ENCODE data around the gene CAV1.
A peak's percentile ranks its signal among the peaks of the same experiment; 100 is the strongest.

The CAV1 gene

DNA sequence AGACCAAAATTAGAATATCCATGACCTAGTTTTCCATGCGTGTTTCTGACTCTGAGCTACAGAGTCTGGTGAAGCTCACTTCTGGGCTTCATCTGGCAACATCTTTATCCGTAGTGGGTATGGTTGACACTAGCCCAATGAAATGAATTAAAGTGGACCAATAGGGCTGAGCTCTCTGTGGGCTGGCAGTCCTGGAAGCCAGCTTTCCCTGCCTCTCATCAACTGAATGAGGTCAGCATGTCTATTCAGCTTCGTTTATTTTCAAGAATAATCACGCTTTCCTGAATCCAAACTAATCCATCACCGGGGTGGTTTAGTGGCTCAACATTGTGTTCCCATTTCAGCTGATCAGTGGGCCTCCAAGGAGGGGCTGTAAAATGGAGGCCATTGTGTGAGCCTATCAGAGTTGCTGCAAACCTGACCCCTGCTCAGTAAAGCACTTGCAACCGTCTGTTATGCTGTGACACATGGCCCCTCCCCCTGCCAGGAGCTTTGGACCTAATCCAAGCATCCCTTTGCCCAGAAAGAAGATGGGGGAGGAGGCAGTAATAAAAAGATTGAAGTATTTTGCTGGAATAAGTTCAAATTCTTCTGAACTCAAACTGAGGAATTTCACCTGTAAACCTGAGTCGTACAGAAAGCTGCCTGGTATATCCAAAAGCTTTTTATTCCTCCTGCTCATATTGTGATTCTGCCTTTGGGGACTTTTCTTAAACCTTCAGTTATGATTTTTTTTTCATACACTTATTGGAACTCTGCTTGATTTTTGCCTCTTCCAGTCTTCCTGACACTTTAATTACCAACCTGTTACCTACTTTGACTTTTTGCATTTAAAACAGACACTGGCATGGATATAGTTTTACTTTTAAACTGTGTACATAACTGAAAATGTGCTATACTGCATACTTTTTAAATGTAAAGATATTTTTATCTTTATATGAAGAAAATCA, 35.5 kb downstream of the CAV1 start:
- peak; percentile 73 to 86 for DNase-seq

GRCh38 chr7:116561697-116562483, 37.1 kb downstream of the CAV1 start:
- DNase-seq = no peak

DNA sequence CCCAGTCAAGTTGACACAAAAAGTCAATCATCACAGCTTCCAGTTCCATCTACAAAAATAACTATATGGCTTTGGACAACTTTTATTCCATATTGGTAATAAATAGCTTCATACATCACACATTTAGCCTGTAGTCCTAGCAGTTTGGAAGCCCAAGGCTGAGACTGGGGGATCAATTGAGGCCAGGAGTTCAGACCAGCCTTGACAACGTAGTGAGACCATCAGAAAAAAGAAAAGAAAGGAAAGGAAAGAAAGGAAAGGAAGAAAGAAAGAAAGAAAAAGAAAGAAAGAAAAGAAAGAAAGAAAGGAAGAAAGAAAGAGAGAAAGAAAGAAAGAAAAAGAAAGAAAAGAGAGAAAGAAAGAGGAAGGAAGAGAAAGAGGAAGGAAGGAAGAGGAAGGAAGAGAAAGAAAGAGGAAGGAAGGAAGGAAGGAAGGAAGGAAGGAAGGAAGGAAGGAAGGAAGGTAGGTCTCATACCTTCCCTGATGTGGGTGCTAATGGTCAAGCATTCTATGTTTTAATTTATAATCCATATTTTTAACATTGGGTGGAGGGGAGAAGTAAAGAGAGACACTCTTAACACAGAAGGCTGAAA, 37.8 kb downstream of the CAV1 start:
- DNase-seq = no peak

GRCh38 chr7:116565981-116566380, 41.1 kb downstream of the CAV1 start:
- DNase-seq = no peak

- no peak for DNase-seq
Measured at GRCh38 chr7:116566666-116567065, 41.8 kb downstream of the CAV1 start.

GRCh38 chr7:116569737-116570136, 44.9 kb downstream of the CAV1 start:
- DNase-seq = no peak

DNA sequence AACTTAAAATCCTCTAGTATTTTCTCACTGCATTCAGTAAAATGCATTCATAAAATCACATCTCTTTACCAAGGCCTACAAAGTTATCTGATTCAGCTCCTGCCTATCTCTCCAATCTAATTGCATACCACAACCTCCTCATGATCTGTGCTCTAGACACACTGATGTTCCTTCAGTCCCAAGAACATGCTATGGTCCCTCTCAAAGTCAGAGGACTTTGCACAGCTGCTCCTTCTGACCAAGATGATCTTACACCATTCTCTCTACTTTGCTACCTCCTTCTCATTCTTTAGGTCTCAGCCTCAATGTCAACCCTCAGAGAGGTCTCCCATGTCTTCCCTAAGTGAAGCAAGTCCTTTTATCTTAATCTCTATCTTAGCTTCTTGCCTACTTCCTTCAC, 45.5 kb downstream of the CAV1 start:
- no peak for DNase-seq

DNA sequence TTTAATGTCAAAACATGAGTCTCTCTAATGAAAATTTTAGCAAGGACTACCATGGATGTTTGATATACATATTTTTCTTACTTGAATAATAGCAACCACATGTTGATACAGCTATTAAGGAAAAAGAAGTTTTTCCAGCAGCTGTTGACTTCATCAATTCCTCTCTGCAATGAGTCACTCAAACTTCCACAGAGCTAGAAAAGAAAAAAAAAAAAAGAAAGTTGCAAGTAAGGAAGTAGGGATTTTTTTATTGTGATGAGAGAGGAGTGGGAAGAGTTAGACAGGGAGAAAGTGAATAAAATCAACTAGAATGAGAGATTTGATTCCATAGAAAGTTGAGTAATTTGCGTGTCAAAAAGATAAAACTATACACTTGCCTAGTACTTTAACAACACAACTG, 46.2 kb downstream of the CAV1 start:
- no peak for DNase-seq

GRCh38 chr7:116571552-116571951, 46.7 kb downstream of the CAV1 start:
- DNase-seq = no peak

DNA sequence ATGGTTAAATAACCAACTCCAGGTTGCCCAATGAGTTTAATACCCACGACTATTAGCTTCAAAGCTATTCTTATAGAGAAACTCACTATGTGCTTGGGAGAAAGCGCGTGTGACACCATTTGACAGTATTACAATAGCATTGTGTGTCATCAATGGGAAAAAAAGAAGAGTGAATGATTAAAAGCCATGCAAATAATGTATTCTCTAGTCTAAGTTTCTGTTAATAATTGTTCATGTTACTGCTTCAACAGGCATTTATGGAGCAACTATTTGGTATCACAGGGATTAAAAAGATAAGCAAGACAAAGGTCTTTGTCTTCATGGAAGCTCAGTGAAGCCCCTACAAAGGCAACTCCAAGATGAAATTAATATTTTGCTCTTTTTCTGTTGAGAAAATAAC, 47.2 kb downstream of the CAV1 start:
- no peak for DNase-seq

DNA sequence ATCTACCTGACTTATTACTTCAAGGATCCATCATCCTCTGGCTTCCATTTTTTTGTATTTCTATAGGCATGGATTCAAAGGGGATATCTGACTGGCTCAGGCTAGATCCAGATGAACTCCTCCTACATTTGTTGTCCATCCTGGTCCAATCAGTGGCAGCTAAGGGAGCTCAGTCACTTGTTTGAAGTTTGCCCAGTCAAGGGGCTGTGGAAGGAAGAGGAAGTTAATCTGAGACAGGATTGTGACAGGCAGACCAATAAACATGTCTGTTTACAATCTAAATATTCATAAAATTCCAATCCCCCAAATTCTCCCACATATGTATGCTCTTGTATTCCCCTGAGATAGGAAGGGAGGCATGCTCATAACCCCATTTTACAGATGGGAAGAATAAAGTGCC, 48.7 kb downstream of the CAV1 start:
- no peak for DNase-seq

DNA sequence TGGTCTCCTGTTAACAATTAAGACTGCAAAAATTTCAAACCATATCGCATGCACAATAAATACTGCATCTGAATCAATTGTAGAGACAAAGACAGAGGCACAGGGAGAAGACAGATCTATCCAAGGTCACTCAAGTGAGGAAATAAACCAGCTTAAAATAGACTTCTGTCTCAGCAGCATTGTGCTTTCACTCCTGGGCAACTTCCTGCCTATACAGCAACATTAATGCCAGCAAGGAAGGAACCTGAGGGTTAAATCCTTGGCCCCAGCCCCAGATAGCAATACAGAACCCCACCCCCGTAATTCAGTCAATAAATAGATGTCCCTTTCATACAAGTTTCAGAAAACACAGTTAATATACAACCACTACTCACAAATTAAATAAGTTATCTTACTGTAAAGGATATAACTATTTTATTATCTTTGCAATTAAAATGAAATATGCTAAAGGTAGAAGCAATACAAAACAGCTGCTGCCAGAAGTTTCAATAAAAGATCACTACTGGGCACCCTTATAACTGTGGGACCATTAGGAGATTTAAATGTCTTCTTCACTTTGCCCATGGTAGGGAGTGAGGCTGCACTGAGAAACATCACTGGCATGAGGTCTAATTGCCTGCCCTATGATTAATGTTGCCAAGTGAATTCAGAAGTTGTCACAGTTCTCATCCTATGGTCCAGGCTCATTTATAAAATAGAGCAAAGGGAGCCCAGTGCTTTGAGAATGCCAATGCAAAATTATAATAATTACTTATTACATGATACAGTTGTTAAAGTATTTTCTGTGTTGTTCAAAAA, 49.4 kb downstream of the CAV1 start:
- no peak for DNase-seq

DNA sequence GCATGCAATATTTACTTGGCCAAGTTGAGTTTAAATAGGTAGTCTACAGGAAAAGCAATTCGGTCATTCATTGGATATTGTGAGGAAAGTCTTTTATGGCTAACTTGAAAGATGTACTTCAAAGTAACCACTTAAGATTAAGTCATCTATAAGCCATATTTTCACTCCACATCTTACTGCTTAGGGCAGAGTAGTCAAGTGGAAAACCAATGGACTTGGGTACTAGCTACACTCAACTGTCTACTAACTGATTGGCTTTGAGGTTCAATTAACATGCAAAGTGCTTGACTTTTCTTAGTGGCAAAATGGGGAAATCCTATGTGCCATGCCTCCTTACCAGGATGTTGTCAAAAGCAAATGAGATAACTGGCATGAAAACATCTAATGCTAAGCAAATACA, 51.0 kb downstream of the CAV1 start:
- DNase-seq = no peak

DNA sequence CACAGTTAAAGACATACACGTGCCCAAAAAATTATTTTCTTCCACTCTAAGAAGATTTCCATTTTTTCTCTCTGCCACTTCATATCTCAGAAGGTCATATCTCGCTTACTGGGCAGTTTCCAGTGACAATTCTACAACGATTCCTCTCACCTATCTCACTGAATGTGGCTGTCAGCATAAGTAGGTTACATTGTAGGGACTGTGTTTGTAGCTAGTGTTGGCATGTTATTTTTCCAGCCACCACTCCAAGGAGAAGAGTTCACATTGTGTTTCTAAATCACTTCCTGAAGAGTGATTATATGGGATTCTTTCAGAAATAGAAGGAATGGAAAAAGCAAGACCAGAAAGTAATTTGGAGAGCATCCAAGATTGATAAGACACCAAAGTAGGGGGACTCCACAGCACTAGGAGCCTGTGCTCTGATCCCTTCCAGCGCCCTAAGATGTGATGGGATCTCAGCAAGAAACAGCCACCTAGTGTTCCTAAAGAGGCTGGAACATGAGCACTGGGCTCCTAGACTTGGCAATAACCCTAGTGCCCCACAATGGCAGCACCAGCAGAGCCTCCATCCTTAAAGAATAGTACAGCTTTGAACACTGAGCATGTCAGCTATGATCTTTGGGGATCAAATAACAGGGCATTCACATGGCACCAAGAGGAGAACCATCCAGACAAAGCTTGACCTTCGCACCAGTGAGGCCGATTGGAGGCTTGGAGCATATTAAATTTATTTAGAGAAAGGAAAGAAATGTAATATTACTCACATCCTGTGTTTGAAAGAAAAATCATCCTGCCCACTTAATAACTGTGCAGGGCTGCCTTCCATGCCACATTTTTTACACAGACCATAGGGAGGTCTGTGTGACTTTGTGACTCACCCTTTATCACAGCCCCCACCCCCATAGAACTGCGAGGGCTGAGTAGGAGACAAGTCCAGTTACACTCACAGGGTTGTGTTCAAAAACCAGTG, 51.8 kb downstream of the CAV1 start:
- no peak for DNase-seq

DNA sequence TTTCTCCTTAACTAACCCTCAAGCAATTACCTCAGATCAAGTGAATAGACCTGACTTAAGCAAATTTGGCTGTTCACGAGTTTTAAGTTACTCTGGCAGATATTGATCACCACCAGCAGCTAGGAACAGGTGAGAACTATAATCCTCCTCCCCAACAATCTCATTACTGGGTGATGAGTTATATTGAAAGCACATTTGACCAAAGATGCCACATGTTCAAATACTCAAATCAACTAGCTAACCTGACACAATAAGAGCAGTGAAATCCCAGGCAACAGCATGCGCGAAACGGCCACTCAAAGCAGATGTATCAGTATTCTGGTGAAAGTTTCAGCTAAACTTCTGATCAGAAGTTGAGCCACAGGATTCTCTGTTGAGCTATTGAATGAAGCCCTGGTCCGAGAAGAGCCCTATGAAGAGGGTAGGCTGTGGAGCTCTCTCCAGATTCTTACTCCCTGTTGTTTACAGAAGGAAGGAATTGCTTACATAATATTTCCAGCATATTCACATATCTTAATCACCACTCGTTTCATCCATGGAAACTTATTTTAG, 52.6 kb downstream of the CAV1 start:
- no peak for DNase-seq

DNA sequence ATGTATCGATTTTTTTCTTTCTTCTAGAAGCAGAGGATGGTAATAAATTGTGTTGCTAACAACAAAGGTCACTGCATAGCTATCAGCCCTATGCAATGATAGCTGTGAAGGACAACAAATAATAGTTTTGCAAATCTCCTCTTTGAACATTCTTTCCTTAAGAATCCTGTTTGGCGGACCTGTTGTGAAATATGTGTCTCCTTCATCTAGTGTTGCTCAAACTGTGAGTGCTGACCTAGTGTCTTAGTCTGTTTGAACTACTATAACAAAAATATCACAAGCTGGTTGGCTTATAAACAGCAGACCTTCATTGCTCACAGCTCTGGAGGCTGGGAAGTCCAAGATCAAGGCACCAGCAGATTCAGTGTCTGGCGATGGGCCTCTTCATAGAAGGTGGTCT, 53.7 kb downstream of the CAV1 start:
- no peak for DNase-seq

DNA sequence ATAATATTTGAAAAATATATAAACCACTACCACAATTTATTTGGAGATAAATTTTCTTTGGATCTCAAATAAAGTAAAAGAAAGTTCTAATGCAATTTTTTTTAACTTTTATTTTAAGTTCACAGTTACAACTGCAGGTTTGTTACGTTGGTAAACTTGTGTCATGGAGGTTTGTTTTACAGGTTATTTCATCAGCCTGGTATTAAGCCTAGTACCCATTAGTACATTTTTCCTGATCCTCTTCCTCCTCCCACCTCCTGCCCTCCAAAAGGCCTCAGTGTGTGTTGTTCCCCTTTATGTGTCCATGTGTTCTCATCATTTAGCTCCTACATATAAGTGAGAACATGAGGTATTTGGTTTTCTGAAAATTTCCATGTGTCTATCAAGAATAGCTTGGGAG, 54.5 kb downstream of the CAV1 start:
- DNase-seq = no peak

DNA sequence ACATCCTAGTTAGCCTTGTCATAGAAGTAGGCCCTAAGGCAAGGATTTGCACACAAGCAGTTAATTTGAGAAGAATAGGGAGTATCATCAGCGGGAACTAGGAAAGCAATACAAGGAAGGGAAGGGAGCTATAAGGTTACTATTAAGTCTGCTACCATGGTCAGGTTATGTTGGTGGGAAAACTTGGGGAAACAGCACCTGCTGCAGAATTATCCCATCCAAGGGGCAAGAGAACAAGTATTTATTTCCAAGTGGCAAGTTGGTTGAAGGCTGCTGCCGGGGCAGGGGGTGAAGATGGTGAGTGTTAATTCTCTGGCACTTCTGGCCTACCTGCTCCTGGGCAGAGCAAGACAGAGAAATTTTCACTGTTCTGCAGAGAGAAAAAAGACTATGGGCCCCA, 55.0 kb downstream of the CAV1 start:
- DNase-seq = no peak

DNA sequence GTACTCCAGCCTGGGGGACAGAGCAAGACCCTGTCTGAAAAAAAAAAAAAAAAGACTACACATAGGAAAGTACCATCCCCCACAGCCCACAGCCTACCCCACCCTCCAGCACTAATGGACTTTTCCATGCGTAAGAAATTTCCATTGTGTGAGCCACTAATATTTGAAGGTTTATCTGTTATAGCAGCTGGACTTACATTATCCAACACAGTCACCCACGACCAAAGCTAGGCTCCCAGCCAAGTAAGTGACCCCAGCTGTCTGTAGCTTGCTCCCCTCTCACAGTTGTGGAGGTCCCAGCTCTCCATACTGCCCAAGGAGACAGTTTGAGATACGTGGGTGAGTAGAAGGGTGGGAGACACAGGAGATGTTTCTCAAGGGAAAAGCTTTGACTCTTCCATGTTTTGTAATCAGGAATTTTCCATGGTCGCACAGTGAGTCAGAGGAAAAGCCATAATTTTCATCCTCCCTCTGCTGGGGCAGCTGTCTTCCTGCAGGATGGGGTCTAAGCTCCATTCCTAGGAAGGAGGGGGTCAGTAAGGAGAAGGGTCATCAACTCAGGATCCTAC, 57.4 kb downstream of the CAV1 start:
- no peak for DNase-seq

DNA sequence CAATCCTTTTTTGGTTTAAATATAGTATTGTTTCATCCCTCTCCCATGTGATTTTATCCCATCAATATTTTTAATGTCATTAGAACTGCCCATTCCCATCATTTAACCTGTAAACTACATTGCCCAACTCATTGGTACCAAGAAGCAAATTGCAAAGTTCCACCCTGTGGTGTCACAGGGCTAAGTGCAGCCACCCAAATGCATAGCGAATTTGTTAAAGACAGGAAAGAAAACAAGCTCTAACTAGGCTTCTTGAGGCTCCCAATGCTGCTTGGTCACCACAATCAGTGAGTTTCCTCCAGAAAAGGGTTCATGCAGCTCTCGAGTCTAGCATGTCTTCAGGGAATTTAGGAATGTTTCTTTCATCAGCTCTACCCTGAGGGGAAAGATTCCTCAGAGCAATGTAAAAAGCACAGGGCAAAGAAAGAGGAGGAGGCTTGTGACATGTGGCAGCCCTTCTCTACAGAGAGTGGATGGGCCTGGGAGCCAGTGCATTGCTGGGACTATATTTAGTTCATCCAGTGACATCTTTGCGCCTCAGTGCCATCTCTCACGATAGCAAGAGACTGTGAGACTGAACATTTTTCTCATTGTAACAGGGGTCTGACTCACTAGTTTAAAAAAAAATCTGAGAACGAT, 58.1 kb downstream of the CAV1 start:
- DNase-seq = no peak
